GM18507 (cell line): ENCODE results near the gene TEX10.
"Not testable (repeated sequence)": the region's sequence is repeated elsewhere in the genome, so short reads cannot be mapped to it uniquely, and the experiment has no call there.

Experiments used
- DNase-seq: peaks from one replicate; pipeline ENCODE4 v3.0.0; 2011; ENCODE audit warnings: low read depth; ENCODE audit not compliant: insufficient read length; ENCODE audit errors: extremely low spot score
- FAIRE-seq: peaks from 2 replicates; lab custom pipeline; 2011; peaks lifted over from hg19 to GRCh38; lab: Jason Lieb, UNC

The TEX10 gene

DNA sequence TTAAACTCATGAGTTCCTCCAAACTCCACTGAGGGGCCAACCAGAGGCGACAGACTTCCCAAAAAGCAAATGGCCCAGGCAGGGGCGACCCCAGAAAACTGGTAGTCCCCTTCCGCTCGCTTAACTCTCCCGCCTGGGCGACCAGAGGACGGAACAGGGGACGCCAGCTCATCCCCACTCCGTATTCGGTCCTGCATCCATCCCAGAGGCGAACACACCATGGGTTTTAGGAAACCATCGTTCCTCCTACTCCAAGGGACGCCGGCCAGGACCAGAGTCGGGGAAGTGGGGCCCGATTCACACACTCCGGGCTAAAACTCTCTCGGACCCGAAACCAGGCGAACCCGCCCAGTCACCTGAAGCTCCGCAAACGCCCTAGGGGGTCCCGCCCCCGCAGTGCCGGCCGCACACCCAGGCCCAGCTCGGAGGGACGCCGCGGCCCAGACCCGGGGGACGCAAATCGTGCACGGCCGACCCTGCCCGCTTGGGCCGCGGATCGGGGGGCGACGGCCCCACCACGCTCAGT is 478 bp downstream of the TEX10 start:
- no peak for FAIRE-seq
- DNase-seq: no peak

DNA sequence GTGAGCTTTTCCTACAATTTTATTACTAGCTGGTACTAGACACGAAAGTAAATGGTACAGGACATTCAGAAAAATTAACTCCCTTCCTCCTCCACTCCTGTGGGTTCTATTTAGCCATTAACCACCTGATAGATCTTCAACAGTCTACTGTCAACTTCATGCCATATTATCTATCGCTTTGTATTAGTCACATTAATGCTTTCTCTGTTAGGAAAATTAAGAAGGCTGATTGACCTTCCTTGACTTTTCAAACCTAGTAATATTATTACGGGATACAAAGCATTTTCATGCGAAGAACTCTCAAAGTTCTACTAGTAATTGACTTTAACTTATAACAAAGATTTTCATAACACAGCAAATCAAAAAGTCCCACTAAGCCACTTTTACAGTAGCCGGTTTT is 1.2 kb downstream of the TEX10 start:
- DNase-seq: no peak
- no peak for FAIRE-seq

DNA sequence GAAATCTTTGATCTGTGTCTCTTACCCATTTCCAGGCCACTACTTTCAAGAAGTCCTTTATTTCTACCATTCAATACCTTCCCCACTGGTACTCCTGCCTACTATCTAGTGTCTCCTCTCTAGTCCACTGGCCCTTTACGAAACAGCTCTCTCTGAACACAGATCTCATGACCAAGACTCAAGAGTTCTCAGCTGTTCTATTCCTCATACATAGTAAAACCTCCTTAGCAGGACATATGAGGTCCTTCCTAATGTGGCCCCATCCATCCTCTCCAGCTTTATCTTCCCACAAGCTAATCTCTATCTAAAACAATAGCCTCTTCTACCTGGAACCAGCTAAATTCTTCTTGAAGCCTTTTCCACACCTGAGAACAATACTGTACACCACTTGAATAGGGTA is 2.6 kb downstream of the TEX10 start:
- FAIRE-seq (no peak), DNase-seq (no peak)

DNA sequence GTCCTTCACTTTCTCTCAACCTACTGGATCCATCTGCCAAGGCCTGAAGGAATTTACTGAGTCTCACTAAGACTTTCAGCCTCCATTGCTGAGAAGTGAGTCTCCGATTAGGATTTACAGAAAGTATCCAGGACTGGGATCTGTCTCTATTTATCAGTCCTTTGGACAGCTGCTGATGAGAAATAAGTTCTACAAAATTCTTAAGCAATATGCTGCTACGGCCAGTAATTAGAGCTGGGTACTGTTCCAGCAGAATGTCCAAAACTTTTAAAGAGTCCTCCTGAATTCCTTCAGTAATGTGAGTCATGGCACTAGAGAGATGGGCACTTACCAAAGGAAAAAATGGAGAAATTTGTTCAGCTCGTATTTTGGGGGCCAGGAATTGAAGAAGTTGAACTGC is 5.9 kb downstream of the TEX10 start:
- no peak for FAIRE-seq
- no peak for DNase-seq

DNA sequence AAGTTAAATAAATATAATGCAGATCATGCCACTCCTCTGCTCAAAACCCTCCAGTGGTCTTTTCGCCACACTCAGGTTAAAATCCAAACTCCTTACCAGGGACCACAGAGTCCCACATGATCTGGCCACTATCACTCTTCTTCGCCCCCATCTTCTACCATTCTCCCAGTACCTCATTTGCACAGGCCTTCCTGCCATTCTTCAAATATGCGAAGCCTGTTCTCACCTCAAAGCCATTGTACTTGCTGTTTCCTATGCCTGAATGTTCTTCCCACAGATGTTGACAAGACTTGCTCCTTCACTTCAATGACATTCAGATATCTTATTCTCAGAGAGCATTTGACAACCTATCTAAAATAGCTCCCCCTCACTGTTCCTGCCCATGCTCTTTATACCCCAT is 10.9 kb downstream of the TEX10 start:
- no peak for FAIRE-seq

DNA sequence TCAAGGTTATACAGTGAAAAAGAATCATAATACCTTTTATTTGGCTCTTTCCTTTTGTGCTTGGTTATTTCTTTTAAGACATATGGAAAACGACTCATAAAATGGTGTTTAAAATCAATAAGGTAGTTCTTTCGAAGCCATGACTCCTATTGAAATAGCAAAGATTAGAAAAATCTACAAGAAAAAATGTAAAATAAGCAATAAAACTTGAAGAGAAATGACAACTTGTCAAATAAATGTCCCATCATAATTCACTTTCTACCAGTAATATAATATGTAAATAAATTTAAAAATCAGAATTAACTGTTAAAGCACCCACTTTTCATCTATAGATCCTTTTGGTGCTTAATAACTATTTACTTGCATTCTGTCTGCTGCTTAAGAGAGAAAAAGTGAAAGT is 12.5 kb downstream of the TEX10 start:
- FAIRE-seq (no peak), DNase-seq (no peak)

More for the DNA sequence above, 10.9 kb downstream of the TEX10 start:
- no peak for DNase-seq

DNA sequence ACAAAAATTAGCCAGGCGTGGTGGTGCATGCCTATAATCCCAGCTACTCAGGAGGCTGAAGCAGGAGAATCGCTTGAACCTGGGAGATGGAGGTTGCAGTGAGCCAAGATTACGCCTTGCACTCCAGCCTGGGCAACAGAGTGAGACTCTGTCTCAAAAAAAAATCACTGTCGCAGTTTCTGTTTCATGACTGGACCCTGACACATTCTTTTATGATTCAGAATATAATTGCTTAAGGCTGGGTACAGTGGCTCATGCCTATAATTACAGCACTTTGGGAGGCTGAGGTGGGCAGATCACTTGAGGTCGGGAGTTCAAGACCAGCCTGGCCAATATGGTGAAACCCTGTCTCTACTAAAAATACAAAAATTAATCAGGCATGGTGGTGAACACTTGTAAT is 14.0 kb downstream of the TEX10 start:
- FAIRE-seq, DNase-seq: not testable (repeated sequence)

DNA sequence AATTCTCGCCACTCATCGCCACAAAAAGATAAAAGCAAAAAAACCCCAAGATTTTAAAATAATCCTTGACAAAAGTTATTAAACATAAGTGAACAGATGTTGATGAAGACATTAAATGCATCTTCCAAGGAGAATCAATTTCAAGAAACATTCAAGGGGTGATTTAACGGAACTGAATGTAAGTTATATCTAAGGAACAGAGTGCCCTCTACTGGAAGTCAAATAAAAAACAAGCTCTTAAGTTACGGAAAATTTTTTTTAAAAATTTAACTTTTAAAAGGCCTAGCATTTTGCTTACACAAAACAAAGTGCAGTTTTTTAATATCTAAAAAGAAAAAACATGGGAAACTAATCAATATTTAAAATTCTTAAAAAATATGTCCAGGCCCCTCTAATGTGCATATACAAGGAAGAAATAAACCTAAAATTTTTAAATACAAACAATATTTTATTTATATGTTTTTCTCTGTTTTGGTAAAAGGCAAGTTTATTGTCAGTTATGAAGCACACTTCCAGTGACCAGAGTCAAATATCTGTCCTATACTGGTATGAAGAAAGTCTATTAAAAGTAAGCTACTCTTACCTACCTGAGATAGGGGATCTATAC is 28.0 kb downstream of the TEX10 start:
- peak; percentile 50 for FAIRE-seq

DNA sequence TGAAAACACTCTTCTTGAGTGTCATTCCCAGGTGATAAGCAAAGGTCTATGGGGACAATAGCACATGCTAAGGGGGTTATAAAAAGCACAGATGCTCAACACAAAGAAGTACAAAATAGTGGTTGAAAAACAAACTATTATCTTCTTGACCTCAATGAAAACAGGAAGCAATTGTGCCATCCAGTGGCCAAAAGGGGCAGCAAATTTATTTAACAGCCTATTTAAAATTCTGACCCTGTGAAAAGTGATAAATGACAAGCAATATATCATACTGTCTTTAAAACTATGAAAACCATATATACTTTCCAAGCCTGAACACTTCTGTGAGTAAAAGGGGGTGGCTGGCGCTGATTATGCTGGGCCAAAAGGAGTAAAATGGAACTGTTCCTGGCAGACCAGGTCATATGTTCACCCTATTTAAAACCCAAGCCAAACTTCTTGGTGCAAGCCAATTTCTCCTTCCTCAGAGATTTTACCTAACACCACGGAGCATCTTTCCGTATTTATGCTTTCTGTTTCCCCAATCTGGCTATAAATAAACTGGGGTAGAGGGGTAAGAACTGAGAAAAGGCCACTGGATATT is 29.7 kb downstream of the TEX10 start:
- peak; percentile 73 for FAIRE-seq
- no peak for DNase-seq

More for the DNA sequence above, 28.0 kb downstream of the TEX10 start:
- no peak for DNase-seq

DNA sequence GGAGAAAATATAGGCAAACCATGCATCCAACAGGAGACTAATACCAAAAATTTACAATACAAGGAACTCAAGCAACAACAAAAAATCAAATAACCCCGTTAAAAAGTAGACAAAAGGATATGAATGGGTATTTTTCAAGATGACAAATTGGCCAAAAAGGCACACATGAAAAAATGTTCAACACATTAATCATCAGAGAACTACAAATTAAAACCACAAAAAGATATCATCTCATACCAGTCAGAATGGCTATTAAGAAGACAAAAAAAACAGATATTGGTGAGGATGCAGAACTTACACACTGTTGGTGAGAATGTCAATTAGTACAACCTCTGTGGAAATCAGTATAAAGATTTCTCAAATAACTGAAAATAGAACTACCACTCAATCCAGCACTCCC is 35.0 kb downstream of the TEX10 start:
- no peak for DNase-seq
- no peak for FAIRE-seq

DNA sequence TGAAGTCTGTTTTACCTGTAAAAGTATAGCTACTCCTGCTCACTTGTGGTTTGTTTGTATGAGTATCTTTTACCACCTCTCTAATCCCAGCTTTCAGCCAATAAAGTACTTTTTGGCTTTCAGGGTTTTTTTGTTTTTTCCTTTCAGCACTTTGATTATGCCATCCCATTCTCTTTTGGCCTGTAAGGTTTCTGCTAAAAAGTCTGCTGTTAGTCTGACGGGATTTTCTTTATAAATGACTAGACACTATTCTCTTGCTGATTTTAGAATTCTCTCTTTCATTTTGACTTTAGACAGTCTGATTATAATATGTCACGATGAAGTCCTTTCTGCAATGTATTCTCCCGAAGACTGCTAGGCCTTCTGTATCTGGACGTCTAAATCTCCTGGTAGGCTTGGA is 37.2 kb downstream of the TEX10 start:
- no peak for FAIRE-seq

DNA sequence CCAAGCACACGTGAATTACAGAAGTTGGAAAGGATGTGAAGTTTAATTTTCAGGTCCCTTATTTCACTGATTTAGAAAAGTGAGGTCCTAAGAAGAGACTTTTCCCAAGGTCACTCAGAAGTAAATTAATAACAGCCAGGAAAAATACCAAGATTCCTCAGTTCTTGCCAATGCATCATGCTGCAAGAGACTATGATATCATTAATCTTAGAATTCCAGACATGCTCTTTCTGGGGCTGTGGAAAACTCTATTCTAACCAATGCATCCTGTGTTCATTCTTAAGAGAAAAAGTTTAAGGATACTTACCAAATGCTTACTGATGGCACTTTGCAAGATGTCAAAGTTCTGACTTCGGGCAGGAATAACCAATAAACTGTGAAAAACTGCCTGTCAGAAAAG is 42.8 kb downstream of the TEX10 start:
- FAIRE-seq (no peak), DNase-seq (no peak)

More for the DNA sequence above, 37.2 kb downstream of the TEX10 start:
- no peak for DNase-seq

DNA sequence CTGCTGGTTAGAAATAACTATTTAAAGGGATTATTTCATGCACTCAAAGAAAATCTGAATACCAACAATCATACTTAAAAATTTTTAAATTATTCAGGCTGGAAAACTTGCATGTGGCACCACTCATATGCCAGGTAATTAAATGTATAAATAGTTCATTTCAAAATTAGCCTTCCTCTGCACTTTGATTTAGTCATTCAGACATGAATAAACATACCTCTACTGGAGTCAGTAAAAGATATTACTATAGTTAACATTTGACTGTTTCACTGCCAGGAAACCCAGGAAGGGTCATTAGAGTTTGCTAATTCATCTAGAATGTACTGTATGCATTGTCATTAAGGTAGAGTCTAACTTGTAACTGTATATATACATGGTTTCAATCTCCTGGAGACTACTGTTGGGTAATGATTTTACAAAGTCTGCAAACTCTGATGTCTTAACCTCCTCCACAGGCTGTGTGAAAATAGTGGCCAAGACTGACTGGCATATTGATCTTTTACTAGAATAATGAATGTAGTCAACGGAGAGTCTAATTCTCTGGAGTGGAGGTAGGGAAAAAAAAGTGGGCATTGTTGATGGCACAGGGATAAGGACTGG is 43.7 kb downstream of the TEX10 start:
- no peak for FAIRE-seq

DNA sequence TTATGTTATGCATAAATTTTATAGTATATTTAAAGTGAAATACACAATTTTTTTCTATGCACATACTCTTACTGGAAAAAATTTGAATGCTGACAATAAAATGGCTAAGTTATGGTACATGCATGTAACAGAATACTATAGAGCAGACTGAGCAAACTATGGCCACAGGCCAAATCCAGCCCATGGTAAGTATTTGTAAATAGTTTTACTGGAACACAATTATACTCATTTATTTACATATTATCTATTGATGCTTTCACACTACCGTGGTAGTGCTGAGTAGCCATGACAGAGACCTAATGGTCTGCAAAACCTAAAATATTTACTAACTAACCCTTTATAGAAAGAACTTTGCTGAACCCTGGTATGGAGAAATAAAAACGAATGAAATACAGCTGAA is 45.7 kb downstream of the TEX10 start:
- no peak for DNase-seq
- no peak for FAIRE-seq

More for the DNA sequence above, 43.7 kb downstream of the TEX10 start:
- no peak for DNase-seq

DNA sequence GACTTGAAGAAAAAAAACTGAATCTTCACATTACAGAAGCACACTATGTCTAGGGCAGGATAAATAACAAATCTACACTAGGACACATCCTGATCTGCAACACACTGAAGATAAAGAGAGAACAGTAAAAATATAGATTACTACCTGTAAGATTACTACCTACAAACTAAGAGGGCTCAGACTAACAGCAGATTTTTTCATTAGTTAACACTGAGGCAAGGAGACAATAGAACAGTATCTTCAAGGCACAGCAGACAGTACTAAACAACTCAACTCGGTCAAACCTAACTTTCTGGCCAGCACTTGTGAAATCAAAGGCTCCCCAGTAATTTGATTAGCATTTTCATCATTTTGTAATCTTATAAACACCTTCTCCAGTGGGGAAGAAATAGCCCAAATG is 46.5 kb downstream of the TEX10 start:
- DNase-seq (no peak), FAIRE-seq (no peak)

DNA sequence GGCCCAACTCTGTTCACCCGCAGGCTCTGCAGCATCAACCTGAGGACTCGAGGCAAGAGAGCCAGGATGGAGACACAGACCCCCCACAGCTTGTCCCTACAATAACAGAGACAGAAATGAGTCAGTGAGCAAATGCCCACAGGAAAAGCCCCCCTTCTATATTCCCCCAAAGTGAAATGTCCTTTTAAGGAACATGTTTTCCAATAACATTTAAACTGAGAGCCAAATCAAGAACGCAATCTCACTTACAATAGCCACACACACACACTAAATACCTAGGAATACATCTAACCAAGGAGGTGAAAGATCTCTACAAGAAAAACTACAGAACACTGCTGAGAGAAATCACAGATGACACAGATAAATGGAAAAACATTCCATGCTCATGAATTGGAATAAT is 49.0 kb downstream of the TEX10 start:
- no peak for FAIRE-seq
- no peak for DNase-seq

DNA sequence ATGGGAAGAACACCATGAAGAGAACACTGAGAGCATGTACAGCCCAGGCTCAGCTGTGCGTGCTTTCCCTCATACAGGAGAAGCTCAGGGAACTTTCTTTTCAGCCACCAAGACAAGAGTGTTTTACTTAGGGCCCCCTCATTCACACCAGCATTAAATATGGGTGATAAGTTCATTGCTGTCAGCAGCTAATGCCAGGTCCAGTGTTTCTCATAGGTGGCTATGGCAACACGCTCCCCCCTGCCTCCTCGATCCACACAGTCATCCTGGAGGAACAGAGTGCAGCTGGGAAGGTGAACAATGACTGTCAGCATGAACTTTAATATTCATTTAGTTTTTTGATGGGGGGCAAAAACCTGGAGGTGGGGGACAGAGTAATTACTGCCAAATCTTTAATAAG is 54.4 kb downstream of the TEX10 start:
- FAIRE-seq: no peak
- no peak for DNase-seq

DNA sequence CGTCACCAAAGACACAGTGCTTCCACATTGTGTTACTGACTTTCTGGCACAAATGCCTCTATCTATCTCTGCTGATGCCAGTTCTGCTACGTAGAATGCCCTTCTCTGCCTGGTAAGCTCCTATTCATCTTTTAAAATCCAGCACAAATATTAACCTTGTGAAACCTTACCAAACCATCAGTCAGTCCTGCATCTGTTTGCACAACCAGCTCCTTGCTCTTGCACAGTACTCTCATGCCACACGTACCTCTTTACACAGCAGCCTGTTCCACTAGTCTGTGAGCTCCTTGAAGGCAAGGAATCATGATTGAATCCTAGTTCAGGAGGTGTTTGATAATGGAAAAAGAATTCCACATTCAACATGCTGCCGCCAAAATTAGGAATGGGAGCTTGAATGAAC is 56.3 kb downstream of the TEX10 start:
- DNase-seq (no peak), FAIRE-seq (no peak)

DNA sequence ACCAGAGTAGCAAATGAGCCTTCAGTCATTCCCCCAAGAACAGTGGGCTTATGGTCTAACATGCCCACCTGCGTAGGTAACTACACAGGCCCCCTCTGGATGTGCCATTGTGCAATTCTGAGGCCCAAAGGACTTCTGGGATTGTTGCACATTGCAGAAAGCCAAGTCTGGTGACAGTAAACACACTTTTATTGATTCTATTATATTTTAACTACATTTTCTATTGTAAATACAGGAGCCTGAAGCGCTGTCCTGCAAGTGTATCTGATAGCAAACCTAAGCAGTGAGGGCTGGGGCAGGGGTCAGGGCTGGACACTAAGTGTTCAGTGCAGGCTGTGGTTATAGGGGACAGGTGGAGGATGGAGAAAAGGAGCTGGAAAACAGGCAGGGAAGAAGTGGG is 57.5 kb downstream of the TEX10 start:
- no peak for DNase-seq
- FAIRE-seq: no peak

DNA sequence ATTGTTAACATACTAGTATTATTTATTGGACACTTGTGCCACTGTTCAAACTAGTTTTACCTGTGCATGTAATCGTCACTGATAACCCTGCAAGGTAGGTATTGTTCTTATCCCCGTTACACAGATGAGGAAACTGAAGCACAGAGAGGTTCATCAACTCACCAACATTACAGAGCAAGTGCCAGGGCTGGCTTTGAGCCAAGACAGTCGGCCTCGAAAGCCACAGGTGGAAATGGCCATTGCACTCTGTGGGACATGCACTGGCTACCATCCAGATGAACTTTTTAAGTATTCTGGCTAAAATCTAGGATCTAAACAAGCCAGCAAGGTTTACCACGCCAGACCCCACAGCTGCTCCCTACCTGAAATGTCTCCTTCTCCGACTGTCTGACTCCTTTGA is 57.9 kb downstream of the TEX10 start:
- no peak for DNase-seq
- no peak for FAIRE-seq

DNA sequence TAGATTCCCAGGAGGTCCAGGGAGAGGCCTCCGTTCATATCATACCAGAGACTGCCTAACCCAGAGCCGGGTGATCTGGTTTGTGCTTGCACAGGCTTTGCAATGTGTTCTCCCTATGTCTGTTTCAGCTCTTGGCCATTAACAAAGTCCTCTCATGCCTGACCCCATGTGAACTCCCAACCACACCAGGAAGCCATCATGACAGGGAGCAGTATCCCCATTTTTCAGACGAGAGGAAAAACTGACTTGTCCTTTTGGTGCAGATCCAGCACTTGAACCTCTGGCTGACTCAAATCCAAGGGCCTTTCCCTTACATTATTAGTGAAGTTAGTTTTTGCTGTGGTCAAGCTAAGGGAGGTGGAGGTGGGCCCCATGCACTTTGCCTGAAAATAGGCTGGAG is 58.4 kb downstream of the TEX10 start:
- no peak for DNase-seq
- FAIRE-seq: no peak
